Measurements from ENCODE around the gene RAB26.
A peak's percentile ranks its signal among the peaks of the same experiment; 100 is the strongest.

Gene RAB26

DNA sequence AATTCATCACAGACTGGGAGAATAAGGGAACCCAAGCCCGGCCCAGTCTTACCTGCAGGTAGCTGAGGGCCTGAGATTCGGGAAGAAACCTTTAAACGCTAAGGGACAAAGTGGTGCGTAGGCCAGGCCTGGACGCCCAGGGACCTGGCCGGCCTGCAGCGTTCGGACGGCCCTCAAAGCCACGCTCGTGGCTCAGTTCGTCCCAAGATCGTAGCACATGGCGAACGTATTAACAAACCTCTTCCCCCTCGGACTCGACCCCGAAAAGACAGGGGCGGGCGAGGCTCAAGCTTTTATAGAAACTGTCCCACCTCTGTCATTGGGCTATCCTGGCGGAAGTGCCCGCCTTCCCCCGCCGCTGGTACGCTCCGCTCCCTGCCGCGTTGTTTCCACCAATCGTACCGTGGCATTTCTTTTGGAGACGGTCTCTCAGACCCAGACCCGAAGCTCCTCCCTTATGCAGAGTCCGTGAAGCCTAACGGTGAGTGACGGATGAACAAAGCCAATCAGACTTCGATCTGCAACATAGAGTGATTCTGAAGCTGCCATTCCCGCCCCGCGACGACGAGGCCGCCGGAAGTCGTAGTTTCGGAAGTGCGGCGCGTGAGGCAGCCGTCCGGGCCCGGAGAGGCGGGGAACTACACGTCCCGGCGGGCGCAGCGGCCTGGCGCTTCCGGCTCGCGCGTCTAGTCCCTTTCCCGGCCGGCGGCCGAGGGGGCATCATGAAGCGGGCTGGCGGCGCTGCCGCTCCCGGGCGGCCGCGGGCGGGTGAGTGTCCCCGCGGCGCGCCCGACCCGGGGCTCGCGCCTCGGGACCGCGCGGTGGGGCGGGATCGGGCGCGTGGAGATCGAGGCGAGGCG is 6.9 kb downstream of the RAB26 start, which contains the start of gene TRAF7 (continued):
- TF ChIP-seq, protein P1, sequence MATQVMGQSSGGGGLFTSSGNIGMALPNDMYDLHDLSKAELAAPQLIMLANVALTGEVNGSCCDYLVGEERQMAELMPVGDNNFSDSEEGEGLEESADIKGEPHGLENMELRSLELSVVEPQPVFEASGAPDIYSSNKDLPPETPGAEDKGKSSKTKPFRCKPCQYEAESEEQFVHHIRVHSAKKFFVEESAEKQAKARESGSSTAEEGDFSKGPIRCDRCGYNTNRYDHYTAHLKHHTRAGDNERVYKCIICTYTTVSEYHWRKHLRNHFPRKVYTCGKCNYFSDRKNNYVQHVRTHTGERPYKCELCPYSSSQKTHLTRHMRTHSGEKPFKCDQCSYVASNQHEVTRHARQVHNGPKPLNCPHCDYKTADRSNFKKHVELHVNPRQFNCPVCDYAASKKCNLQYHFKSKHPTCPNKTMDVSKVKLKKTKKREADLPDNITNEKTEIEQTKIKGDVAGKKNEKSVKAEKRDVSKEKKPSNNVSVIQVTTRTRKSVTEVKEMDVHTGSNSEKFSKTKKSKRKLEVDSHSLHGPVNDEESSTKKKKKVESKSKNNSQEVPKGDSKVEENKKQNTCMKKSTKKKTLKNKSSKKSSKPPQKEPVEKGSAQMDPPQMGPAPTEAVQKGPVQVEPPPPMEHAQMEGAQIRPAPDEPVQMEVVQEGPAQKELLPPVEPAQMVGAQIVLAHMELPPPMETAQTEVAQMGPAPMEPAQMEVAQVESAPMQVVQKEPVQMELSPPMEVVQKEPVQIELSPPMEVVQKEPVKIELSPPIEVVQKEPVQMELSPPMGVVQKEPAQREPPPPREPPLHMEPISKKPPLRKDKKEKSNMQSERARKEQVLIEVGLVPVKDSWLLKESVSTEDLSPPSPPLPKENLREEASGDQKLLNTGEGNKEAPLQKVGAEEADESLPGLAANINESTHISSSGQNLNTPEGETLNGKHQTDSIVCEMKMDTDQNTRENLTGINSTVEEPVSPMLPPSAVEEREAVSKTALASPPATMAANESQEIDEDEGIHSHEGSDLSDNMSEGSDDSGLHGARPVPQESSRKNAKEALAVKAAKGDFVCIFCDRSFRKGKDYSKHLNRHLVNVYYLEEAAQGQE (tag by site-specific recombination; IDR thresholded peaks at IDR 0.05) = peak; percentile 0; the same call in 1 of the 2 replicates
- TF ChIP-seq, protein P2, sequence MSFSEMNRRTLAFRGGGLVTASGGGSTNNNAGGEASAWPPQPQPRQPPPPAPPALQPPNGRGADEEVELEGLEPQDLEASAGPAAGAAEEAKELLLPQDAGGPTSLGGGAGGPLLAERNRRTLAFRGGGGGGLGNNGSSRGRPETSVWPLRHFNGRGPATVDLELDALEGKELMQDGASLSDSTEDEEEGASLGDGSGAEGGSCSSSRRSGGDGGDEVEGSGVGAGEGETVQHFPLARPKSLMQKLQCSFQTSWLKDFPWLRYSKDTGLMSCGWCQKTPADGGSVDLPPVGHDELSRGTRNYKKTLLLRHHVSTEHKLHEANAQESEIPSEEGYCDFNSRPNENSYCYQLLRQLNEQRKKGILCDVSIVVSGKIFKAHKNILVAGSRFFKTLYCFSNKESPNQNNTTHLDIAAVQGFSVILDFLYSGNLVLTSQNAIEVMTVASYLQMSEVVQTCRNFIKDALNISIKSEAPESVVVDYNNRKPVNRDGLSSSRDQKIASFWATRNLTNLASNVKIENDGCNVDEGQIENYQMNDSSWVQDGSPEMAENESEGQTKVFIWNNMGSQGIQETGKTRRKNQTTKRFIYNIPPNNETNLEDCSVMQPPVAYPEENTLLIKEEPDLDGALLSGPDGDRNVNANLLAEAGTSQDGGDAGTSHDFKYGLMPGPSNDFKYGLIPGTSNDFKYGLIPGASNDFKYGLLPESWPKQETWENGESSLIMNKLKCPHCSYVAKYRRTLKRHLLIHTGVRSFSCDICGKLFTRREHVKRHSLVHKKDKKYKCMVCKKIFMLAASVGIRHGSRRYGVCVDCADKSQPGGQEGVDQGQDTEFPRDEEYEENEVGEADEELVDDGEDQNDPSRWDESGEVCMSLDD (tag by site-specific recombination; IDR thresholded peaks at IDR 0.05) = no peak
- TF ChIP-seq ZNF350 (tag by site-specific recombination; IDR thresholded peaks at IDR 0.05) (no peak), TRIM28 (IDR thresholded peaks at IDR 0.05; ENCODE audit: borderline replicate concordance, low read length) (no peak), ZNF248 (tag by site-specific recombination; IDR thresholded peaks at IDR 0.05) (no peak), YY2 (tag by site-specific recombination; IDR thresholded peaks at IDR 0.05) (0 out of 2 replicates have a peak, but pooled peaks have one; percentile 47), HOXC10 (CRISPR knock-in tag; IDR thresholded peaks at IDR 0.05) (peak; percentile 90; the same call in 1 of the 2 replicates), WT1 (tag by site-specific recombination; IDR thresholded peaks at IDR 0.05) (no peak), ZNF658 (tag by site-specific recombination; IDR thresholded peaks at IDR 0.05) (no peak), ZNF423 (tag by site-specific recombination; IDR thresholded peaks at IDR 0.05) (no peak), ZNF621 (tag by site-specific recombination; IDR thresholded peaks at IDR 0.05) (no peak), ZNF791 (tag by site-specific recombination; IDR thresholded peaks at IDR 0.05) (no peak), ZNF174 (tag by site-specific recombination; IDR thresholded peaks at IDR 0.05) (no peak), ZNF211 (tag by site-specific recombination; IDR thresholded peaks at IDR 0.05; ENCODE audit: low read depth) (no peak), ZNF324 (tag by site-specific recombination; IDR thresholded peaks at IDR 0.05) (0 out of 2 replicates have a peak, but pooled peaks have one; percentile 40), ZNF549 (tag by site-specific recombination; IDR thresholded peaks at IDR 0.05) (no peak), ZNF514 (tag by site-specific recombination; IDR thresholded peaks at IDR 0.05) (no peak), SP7 (tag by site-specific recombination; IDR thresholded peaks at IDR 0.05) (peak; percentile 75), ZNF155 (tag by site-specific recombination; IDR thresholded peaks at IDR 0.05) (no peak), ZNF132 (tag by site-specific recombination; IDR thresholded peaks at IDR 0.05; ENCODE audit: borderline replicate concordance) (no peak), ZNF114 (tag by site-specific recombination; IDR thresholded peaks at IDR 0.05) (no peak), ZNF335 (tag by site-specific recombination; conservative IDR thresholded peaks at IDR 0.05) (no peak), ZNF146 (tag by site-specific recombination; IDR thresholded peaks at IDR 0.05) (no peak), ZNF530 (tag by site-specific recombination; IDR thresholded peaks at IDR 0.05; ENCODE audit: low read depth) (no peak), ZNF391 (tag by site-specific recombination; IDR thresholded peaks at IDR 0.05; ENCODE audit: borderline replicate concordance, low read depth) (0 out of 2 replicates have a peak, but pooled peaks have one; percentile 52), ZNF670 (tag by site-specific recombination; IDR thresholded peaks at IDR 0.05; ENCODE audit: low read depth) (no peak), ZBTB8A (tag by site-specific recombination; IDR thresholded peaks at IDR 0.05) (peak; percentile 46), ZNF558 (tag by site-specific recombination; IDR thresholded peaks at IDR 0.05) (no peak), ZNF138 (tag by site-specific recombination; IDR thresholded peaks at IDR 0.05; ENCODE audit: borderline replicate concordance) (no peak), ZNF776 (tag by site-specific recombination; IDR thresholded peaks at IDR 0.05; ENCODE audit: borderline replicate concordance) (no peak), MEIS1 (CRISPR knock-in tag; IDR thresholded peaks at IDR 0.05; ENCODE audit: borderline replicate concordance) (no peak)
- TF ChIP-seq, protein P3, sequence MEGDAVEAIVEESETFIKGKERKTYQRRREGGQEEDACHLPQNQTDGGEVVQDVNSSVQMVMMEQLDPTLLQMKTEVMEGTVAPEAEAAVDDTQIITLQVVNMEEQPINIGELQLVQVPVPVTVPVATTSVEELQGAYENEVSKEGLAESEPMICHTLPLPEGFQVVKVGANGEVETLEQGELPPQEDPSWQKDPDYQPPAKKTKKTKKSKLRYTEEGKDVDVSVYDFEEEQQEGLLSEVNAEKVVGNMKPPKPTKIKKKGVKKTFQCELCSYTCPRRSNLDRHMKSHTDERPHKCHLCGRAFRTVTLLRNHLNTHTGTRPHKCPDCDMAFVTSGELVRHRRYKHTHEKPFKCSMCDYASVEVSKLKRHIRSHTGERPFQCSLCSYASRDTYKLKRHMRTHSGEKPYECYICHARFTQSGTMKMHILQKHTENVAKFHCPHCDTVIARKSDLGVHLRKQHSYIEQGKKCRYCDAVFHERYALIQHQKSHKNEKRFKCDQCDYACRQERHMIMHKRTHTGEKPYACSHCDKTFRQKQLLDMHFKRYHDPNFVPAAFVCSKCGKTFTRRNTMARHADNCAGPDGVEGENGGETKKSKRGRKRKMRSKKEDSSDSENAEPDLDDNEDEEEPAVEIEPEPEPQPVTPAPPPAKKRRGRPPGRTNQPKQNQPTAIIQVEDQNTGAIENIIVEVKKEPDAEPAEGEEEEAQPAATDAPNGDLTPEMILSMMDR (tag by site-specific recombination; IDR thresholded peaks at IDR 0.05) = no peak
- TF ChIP-seq, protein P4, sequence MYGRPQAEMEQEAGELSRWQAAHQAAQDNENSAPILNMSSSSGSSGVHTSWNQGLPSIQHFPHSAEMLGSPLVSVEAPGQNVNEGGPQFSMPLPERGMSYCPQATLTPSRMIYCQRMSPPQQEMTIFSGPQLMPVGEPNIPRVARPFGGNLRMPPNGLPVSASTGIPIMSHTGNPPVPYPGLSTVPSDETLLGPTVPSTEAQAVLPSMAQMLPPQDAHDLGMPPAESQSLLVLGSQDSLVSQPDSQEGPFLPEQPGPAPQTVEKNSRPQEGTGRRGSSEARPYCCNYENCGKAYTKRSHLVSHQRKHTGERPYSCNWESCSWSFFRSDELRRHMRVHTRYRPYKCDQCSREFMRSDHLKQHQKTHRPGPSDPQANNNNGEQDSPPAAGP (tag by site-specific recombination; IDR thresholded peaks at IDR 0.05) = peak; percentile 96

Data from HEK293 (cell line).